ENCODE results near the gene RFT1. TPM values are rescaled to one million over a fixed set of nuclear protein-coding genes. Genes with fewer than 3 reads are reported as not detected.

RFT1 gene
- total and polyA plus RNA-seq, 4 donors, result 10.8 to 23.1 (median 21.6) TPM

- DNase-seq (no peak), ATAC-seq (ENCODE audit: insufficient read depth, low FRiP score) (peak; percentile 49)
- Histone ChIP-seq H3K4me3 (no peak overlapping the region), H3K9me3 (ENCODE audit: control insufficient read depth in 4 of 4, insufficient read depth in 3 of 4, low read length in 3 of 4) (no peaks in the 10 kb centered on the region), H3K9ac (ENCODE audit: insufficient read depth in 1 of 2, low read length in 2 of 2) (no peak overlapping the region), H3K36me3 (ENCODE audit: control insufficient read depth in 4 of 4, insufficient read depth in 4 of 4, low read length in 4 of 4) (peaks cover 5 to 39% (median 34%) of the 10 kb centered on the region in 4 donors), H3K4me1 (ENCODE audit: control insufficient read depth in 5 of 5, insufficient read depth in 5 of 5, low read length in 5 of 5) (no peaks in the 10 kb centered on the region), H3K27me3 (ENCODE audit: control insufficient read depth in 3 of 3, insufficient read depth in 3 of 3, low read length in 2 of 3) (no peaks in the 10 kb centered on the region), H3K27ac (ENCODE audit: low read depth in 1 of 2, low read length in 1 of 2) (no peak overlapping the region)
- 81 to 82% methylated on average over 16 of the region's 16 CpGs for WGBS, 2 donors
- TF ChIP-seq, protein P1, sequence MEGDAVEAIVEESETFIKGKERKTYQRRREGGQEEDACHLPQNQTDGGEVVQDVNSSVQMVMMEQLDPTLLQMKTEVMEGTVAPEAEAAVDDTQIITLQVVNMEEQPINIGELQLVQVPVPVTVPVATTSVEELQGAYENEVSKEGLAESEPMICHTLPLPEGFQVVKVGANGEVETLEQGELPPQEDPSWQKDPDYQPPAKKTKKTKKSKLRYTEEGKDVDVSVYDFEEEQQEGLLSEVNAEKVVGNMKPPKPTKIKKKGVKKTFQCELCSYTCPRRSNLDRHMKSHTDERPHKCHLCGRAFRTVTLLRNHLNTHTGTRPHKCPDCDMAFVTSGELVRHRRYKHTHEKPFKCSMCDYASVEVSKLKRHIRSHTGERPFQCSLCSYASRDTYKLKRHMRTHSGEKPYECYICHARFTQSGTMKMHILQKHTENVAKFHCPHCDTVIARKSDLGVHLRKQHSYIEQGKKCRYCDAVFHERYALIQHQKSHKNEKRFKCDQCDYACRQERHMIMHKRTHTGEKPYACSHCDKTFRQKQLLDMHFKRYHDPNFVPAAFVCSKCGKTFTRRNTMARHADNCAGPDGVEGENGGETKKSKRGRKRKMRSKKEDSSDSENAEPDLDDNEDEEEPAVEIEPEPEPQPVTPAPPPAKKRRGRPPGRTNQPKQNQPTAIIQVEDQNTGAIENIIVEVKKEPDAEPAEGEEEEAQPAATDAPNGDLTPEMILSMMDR (IDR thresholded peaks at IDR 0.05; ENCODE audit: control extremely low read depth, extremely low read depth), result no peak
Measured at GRCh38 chr3:53103397-53104296, 26.6 kb downstream of the RFT1 start.

GRCh38 chr3:53102601-53103147, 27.6 kb downstream of the RFT1 start:
- H3K36me3 ChIP-seq (ENCODE audit: control insufficient read depth in 4 of 4, insufficient read depth in 4 of 4, low read length in 4 of 4), result peaks cover 5 to 44% (median 35%) of the 10 kb centered on the region in 4 donors
- no peak overlapping the region for H3K9ac ChIP-seq (ENCODE audit: insufficient read depth in 1 of 2, low read length in 2 of 2)

DNA sequence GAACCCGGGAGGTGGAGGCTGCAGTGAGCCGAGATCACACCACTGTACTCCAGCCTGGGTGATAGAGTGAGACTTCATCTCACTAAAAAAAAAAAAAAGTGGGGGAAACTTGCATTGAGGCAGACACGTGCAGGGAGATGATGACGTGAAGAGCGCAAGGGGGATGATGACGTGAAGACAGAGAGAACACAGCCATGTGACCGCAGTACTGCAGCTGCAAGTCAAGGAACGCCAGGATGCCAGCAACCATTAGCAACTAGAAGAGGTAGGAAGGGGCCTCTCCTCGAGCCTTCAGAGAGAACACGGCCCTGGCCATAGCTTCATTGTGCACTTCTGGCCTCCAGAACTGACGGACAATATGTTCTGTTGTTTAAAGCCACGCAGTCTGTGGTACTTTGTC, 28.3 kb downstream of the RFT1 start:
- Histone ChIP-seq H3K9me3 (ENCODE audit: control insufficient read depth in 4 of 4, insufficient read depth in 3 of 4, low read length in 3 of 4) (no peaks in the 10 kb centered on the region), H3K27me3 (ENCODE audit: control insufficient read depth in 3 of 3, insufficient read depth in 3 of 3, low read length in 2 of 3) (no peaks in the 10 kb centered on the region), H3K4me1 (ENCODE audit: control insufficient read depth in 5 of 5, insufficient read depth in 5 of 5, low read length in 5 of 5) (no peaks in the 10 kb centered on the region), H3K36me3 (ENCODE audit: control insufficient read depth in 4 of 4, insufficient read depth in 4 of 4, low read length in 4 of 4) (peaks cover 5 to 41% (median 34%) of the 10 kb centered on the region in 4 donors), H3K9ac (ENCODE audit: insufficient read depth in 1 of 2, low read length in 2 of 2) (no peak overlapping the region), H3K27ac (ENCODE audit: low read depth in 1 of 2, low read length in 1 of 2) (no peak overlapping the region), H3K4me3 (no peak overlapping the region)
- 95% methylated on average over 12 of the region's 12 CpGs for WGBS, 2 donors
- TF ChIP-seq, protein P1 (IDR thresholded peaks at IDR 0.05; ENCODE audit: control extremely low read depth, extremely low read depth), result no peak
- DNase-seq, result no peak
- no peak for ATAC-seq (ENCODE audit: insufficient read depth, low FRiP score)

More at GRCh38 chr3:53102601-53103147, 27.6 kb downstream of the RFT1 start:
- H3K27ac ChIP-seq (ENCODE audit: low read depth in 1 of 2, low read length in 1 of 2), result no peak overlapping the region
- ATAC-seq (ENCODE audit: insufficient read depth, low FRiP score) (peak; percentile 59), DNase-seq (no peak)
- TF ChIP-seq, protein P1 (IDR thresholded peaks at IDR 0.05; ENCODE audit: control extremely low read depth, extremely low read depth), result no peak
- 71 to 73% methylated on average over 6 of the region's 6 CpGs for WGBS, 2 donors
- H3K27me3 ChIP-seq (ENCODE audit: control insufficient read depth in 3 of 3, insufficient read depth in 3 of 3, low read length in 2 of 3), result no peaks in the 10 kb centered on the region
- H3K9me3 ChIP-seq (ENCODE audit: control insufficient read depth in 4 of 4, insufficient read depth in 3 of 4, low read length in 3 of 4), result no peaks in the 10 kb centered on the region
- no peak overlapping the region for H3K4me3 ChIP-seq
- H3K4me1 ChIP-seq (ENCODE audit: control insufficient read depth in 5 of 5, insufficient read depth in 5 of 5, low read length in 5 of 5), result no peaks in the 10 kb centered on the region

Data from lung (tissue), 12 donors.